ENCODE measurements around the gene ZNF786. TPM values are rescaled to one million over a fixed set of nuclear protein-coding genes. Genes with fewer than 3 reads are reported as not detected.

ZNF786 gene
- total and polyA plus RNA-seq, 10 of the 15 experiments (the other 5 are each of a cell fraction or from before 2014, with no cell fraction given), result 0.47 to 7.0 (median 4.2) TPM

- TF ChIP-seq SKIL (IDR thresholded peaks at IDR 0.05; ENCODE audit: low read depth, poor library complexity, severe bottlenecking) (no peak), DPF2 (IDR thresholded peaks at IDR 0.05) (no peak), ATF3 (IDR thresholded peaks at IDR 0.05; ENCODE audit: borderline replicate concordance, extremely low read depth, low read depth, low read length) (no peak), HDAC6 (IDR thresholded peaks at IDR 0.05; ENCODE audit: unreplicated experiment) (no peak), SMC3 (IDR thresholded peaks at IDR 0.05; ENCODE audit: borderline replicate concordance, low read length) (no peak), PBX3 (IDR thresholded peaks at IDR 0.05; ENCODE audit: insufficient replicate concordance, low read depth, low read length) (no peak), MYB (IDR thresholded peaks at IDR 0.05; ENCODE audit: borderline replicate concordance, low read depth, low read length) (no peak), SRF (IDR thresholded peaks at IDR 0.05; ENCODE audit: low read depth in 2 of 2, low read length in 2 of 2) (no peak), SMARCA5 (IDR thresholded peaks at IDR 0.05) (no peak)
These were observed 6.1 kb downstream of the ZNF786 start (continued) for GRCh38 chr7:149084407-149084806.

- intact Hi-C loops (cut with micrococcal nuclease; ENCODE audit: unreplicated experiment) (no loop called here), in situ Hi-C loops (cut with MboI) (no loop called here)
- Histone ChIP-seq H3K9ac (ENCODE audit: control insufficient read depth, insufficient read depth, low read length) (no peak overlapping the region), H2AFZ (ENCODE audit: control insufficient read depth, low read depth, low read length) (no peak overlapping the region), H3K36me3 (ENCODE audit: control insufficient read depth in 2 of 2, insufficient read depth in 2 of 2, low read length in 1 of 2) (no peaks in the 10 kb centered on the region; a peak in 1 of 4 replicates), H3K27ac (ENCODE audit: control insufficient read depth, insufficient read depth) (no peak overlapping the region), H4K20me1 (ENCODE audit: control insufficient read depth, insufficient read depth) (no peaks in the 10 kb centered on the region), H3K4me2 (ENCODE audit: control insufficient read depth, insufficient read depth) (no peak overlapping the region), H3K9me3 (replicated peaks; ENCODE audit: control insufficient read depth, insufficient read depth, low read length) (peaks cover 4% of the 10 kb centered on the region; the same call in 2 of the 3 replicates), H3K4me1 (ENCODE audit: control insufficient read depth, insufficient read depth, low read length) (no peaks in the 10 kb centered on the region), H3K27me3 (replicated peaks in 1 of 2; ENCODE audit: control insufficient read depth in 2 of 2, insufficient read depth in 2 of 2, low read length in 1 of 2) (no peaks in the 10 kb centered on the region), H3K79me2 (ENCODE audit: control insufficient read depth, insufficient read depth, low read length) (no peaks in the 10 kb centered on the region), H3K4me3 (no peak overlapping the region)
- SMC1A ChIA-PET (ENCODE audit: uncharacterized antibody, unreplicated experiment), result no interaction called here
- DNase-seq (ENCODE audit: low read depth, low spot score) (no peak), ATAC-seq (no peak), FAIRE-seq (no peak)
- CTCF ChIA-PET, result no interaction called here
- RAD21 ChIA-PET (ENCODE audit: unreplicated experiment), result no interaction called here
- 97% methylated on average over 6 of the region's 6 CpGs for WGBS (ENCODE audit: insufficient coverage, insufficient replicate concordance, low lambda C conversion rate, missing lambda C conversion rate)
- POLR2A ChIA-PET, result no interaction called here
- no TSS peak for BruUV-seq (replicated peaks)
- TF ChIP-seq MLLT1 (IDR thresholded peaks at IDR 0.05) (no peak), ZZZ3 (IDR thresholded peaks at IDR 0.05; ENCODE audit: control insufficient read depth, insufficient read length, low read depth) (no peak), RUNX3 (IDR thresholded peaks at IDR 0.05; ENCODE audit: low read length) (no peak), IRF5 (IDR thresholded peaks at IDR 0.05; ENCODE audit: borderline replicate concordance) (no peak), SIX5 (IDR thresholded peaks at IDR 0.05; ENCODE audit: low read depth, low read length, severe bottlenecking) (no peak), POU2F2 (IDR thresholded peaks at IDR 0.05; ENCODE audit: borderline replicate concordance, low read depth, low read length) (no peak)
These were observed 8.6 kb downstream of the ZNF786 start for GRCh38 chr7:149081914-149082313.
